ENCODE measurements around the gene LRRC59.

Gene LRRC59

DNA sequence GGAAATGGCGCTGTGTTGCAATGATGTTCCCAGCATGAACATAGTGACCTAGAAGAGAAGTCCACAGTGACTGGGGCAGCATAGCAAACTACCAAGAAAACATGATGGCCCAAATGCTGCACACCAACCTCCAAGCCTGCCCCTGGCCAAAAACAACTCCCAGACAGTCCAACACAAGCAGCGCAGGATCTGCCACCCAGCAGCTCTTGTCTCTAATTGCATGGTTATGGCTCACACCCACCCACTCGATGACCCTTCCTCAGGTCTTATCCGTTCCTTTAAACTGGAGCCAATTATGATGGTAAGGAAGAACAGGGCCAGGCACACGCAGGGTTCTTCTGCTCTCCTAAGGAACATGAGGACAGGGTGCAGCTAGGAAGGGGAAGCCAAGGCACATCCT lies 27.3 kb downstream of the LRRC59 start:
- peaks cover 22 to 24% of the 10 kb centered on the region in 2 donors for H3K4me1 Mint-ChIP-seq (ENCODE audit: low read depth in 2 of 2)
- H3K9me3 Mint-ChIP-seq, result no peaks in the 10 kb centered on the region
- H3K27me3 Mint-ChIP-seq, result no peaks in the 10 kb centered on the region
- H3K36me3 Mint-ChIP-seq (ENCODE audit: insufficient read depth), result peaks cover 37% of the 10 kb centered on the region
- no peak overlapping the region for H3K4me3 Mint-ChIP-seq
- DNase-seq (no peak), ATAC-seq (replicated peaks) (no peak)
- no peak overlapping the region for H3K27ac Mint-ChIP-seq

DNA sequence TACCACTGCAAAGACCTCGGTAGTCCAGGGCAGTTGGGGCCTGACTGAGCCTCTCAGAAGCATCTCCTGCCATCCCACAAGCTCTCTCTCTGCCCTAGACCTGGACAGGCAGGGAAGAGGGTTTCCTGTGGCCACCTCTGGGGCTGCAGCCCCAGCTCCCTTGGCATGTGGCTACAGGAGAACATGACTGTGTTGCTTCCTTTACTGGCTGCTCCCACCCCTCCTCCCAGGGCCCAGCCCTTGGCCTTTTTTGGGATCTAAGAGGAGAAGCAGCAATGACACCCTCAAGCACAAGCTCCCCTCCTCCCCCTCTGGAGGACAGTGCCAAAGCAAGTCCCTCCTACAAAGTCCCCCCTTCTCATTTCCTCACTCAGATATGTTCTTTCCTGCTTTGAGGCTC lies 29.9 kb downstream of the LRRC59 start:
- Mint-ChIP-seq H3K36me3 (ENCODE audit: insufficient read depth) (peaks cover 30% of the 10 kb centered on the region), H3K4me3 (no peak overlapping the region), H3K27me3 (no peaks in the 10 kb centered on the region), H3K27ac (no peak overlapping the region), H3K9me3 (no peaks in the 10 kb centered on the region), H3K4me1 (ENCODE audit: low read depth in 2 of 2) (peaks cover 15 to 16% of the 10 kb centered on the region in 2 donors)
- ATAC-seq (replicated peaks) (no peak), DNase-seq (no peak)

DNA sequence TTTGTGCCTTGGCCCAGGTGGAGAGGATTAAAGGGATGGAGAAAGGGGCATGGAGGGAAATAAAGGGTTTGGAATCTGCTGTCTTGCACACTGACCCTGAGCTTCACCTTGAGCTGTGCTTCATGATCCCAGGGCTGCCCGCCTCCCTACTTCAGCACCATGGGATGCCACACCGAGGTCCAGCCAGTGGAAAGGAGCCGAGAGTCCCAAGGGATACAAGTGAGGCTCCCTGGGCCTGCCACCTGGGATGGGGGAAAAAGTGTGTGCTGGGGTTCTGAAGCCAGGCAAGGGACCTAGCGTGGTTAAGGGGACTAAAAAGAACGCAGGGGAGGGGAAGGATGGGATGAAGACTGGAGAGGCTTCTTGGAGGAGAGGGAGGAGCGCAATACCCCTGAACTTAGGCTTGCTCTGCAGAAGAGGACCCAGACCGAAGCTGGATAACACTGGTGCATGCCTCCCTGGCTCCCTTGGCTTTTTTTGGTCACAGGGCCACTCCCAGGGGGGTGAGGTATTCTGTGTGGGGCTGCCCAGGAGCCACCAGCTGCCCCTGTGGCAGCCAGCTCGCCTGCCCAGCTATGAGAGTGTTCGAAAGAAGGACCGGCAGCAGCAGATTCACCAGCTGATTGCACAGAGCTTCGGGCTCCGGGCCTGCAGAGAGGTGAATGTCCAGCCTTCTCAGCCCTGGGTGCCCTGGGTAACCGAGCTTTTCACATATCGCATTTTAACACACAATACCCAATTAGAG lies 31.5 kb downstream of the LRRC59 start:
- Mint-ChIP-seq H3K27ac (no peak overlapping the region), H3K4me3 (no peak overlapping the region), H3K9me3 (no peaks in the 10 kb centered on the region), H3K36me3 (ENCODE audit: insufficient read depth) (peaks cover 20% of the 10 kb centered on the region), H3K27me3 (no peaks in the 10 kb centered on the region), H3K4me1 (ENCODE audit: low read depth in 2 of 2) (peaks cover 9 to 10% of the 10 kb centered on the region in 2 donors)
- DNase-seq (no peak), ATAC-seq (replicated peaks) (no peak)

DNA sequence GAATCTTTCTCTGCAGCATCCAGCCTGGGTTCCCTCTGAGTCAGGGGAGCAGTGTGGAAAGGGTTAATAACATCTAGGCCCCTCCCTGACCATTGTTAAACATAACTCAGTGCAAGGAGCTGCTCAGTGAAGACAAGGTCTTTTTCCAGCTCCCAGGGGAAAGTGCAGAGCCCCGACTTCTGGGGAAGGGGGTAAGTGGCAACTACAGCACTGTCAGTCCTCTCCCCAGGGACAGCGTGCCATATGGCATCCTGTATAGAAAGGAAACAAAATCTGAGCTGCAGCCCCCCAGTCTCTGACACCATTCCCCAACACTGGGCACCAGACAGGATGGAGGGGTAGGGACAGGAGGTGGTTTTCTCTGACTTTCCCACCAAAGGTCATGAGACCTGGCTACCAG lies 32.2 kb downstream of the LRRC59 start:
- H3K27me3 Mint-ChIP-seq, result no peaks in the 10 kb centered on the region
- ATAC-seq (replicated peaks) (no peak), DNase-seq (no peak)
- peaks cover 9 to 13% of the 10 kb centered on the region in 2 donors for H3K4me1 Mint-ChIP-seq (ENCODE audit: low read depth in 2 of 2)
- no peak overlapping the region for H3K4me3 Mint-ChIP-seq
- H3K27ac Mint-ChIP-seq, result no peak overlapping the region
- no peaks in the 10 kb centered on the region for H3K9me3 Mint-ChIP-seq
- H3K36me3 Mint-ChIP-seq (ENCODE audit: insufficient read depth), result peaks cover 19% of the 10 kb centered on the region

DNA sequence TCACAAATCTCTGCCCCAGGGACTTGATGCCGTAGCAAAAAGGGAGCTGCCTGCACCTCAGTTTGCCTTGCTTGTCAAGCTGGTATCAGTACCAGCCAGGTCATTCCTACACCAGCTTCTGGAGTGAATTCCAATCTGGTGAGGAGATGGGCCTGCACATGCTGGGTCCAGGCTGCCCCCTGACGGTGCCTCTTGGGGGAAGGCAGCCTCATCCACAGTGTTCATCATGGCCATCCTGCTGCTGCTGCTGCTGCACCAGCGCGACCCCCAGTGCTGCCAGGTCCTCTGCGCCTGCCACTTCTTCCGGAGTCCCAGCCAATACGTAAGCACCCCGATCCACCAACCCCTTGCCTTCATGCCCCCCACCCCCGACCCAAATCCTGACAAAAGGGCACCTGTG lies 32.6 kb downstream of the LRRC59 start:
- DNase-seq (no peak), ATAC-seq (replicated peaks) (no peak)
- Mint-ChIP-seq H3K4me3 (no peak overlapping the region), H3K36me3 (ENCODE audit: insufficient read depth) (peaks cover 15% of the 10 kb centered on the region), H3K27ac (no peak overlapping the region), H3K9me3 (no peaks in the 10 kb centered on the region), H3K4me1 (ENCODE audit: low read depth in 2 of 2) (peaks cover 9 to 13% of the 10 kb centered on the region in 2 donors), H3K27me3 (no peaks in the 10 kb centered on the region)

DNA sequence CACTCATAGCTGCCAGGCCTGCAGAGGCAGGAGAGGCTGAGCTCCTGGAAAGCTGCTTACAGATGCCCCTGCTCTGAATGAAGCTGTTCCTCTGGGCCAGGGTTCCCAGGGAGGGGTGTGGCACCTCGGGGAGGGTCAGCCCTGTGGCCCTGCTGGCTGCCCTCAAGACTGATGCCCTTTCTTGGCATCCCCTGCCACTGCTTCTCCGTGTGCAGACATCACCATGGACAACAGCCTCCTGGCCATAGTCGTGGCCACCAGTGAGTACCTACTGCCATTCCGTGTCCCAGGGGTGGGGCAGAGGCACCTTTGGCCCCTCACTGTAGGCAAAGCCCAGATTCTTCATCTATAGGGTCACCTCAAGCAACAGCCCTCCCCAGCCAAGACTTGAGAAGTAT lies 33.3 kb downstream of the LRRC59 start:
- Mint-ChIP-seq H3K27ac (peak overlapping the region in 1 of 2 donors; percentile 16), H3K4me3 (no peak overlapping the region), H3K27me3 (no peaks in the 10 kb centered on the region), H3K9me3 (no peaks in the 10 kb centered on the region), H3K36me3 (ENCODE audit: insufficient read depth) (peaks cover 15% of the 10 kb centered on the region), H3K4me1 (ENCODE audit: low read depth in 2 of 2) (peaks cover 9 to 14% of the 10 kb centered on the region in 2 donors)
- DNase-seq (no peak), ATAC-seq (replicated peaks) (no peak)

DNA sequence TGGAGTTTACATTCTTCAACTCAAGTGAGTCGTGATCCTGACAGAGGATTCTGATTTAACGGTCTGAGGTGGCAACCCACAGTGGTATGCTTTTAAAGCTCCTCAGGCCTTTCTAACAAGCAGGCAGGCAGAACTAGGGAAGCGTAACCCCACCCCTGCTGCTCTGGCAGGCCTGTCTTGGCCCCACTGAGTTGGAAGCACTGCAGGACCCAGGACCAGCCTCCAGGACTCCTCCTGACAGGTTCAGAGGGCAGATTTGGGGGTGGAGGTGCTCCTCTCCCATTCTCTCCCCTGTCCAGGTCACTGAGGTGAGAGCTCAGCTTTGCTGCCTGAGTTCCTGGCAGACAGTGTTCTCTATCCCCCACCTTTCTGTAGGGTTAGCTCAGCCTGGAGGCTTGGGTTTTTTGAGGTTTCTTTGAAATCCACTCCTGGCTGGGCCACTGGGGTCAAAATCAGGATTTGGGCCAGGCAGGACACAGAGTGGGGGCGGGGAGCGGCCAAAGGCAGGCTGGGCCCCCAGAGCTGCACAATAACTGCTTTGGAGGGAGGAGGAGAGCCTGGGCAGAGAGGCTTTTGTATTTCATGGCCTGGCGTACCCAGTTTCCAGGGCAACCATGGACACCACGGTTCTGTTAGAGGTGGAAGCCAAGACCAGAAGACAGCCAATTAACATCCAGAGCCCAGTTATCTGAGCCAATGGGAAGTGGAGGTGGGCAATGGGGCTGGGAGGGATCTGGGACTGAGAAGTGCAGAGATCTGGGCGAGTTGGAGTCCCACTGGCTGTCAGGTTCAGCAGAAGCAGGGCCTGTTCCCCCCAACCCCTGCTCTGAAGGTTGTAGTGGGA lies 33.9 kb downstream of the LRRC59 start:
- Mint-ChIP-seq H3K4me3 (no peak overlapping the region), H3K36me3 (ENCODE audit: insufficient read depth) (peaks cover 15% of the 10 kb centered on the region), H3K4me1 (ENCODE audit: low read depth in 2 of 2) (peaks cover 9 to 14% of the 10 kb centered on the region in 2 donors), H3K27ac (peak overlapping the region in 1 of 2 donors; percentile 16), H3K9me3 (no peaks in the 10 kb centered on the region), H3K27me3 (no peaks in the 10 kb centered on the region)
- DNase-seq, result no peak
- no peak for ATAC-seq (replicated peaks)

DNA sequence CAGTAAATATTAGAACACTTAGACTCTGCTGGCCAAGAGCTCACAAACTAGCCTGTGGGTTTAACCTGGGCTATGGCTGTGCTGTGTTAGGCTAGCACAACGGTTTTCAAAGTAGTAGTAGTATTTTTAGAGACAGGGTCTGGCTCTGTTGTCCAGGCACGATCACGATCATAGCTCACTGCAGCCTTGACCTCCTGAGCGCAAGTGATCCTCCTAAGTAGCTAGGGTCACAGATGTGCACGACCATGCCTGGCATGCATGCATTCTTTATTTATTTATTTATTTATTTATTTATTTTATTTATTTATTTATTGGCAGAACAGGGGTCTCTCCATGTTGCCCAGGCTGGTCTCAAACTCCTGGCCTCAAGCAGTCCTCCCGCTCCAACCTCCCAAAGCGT lies 34.7 kb downstream of the LRRC59 start:
- Mint-ChIP-seq H3K4me3 (no peak overlapping the region), H3K36me3 (ENCODE audit: insufficient read depth) (peaks cover 8% of the 10 kb centered on the region), H3K9me3 (no peaks in the 10 kb centered on the region), H3K27ac (peak overlapping the region in 1 of 2 donors; percentile 59), H3K27me3 (no peaks in the 10 kb centered on the region), H3K4me1 (ENCODE audit: low read depth in 2 of 2) (peaks cover 9 to 13% of the 10 kb centered on the region in 2 donors)
- ATAC-seq (replicated peaks) (no peak), DNase-seq (no peak)

DNA sequence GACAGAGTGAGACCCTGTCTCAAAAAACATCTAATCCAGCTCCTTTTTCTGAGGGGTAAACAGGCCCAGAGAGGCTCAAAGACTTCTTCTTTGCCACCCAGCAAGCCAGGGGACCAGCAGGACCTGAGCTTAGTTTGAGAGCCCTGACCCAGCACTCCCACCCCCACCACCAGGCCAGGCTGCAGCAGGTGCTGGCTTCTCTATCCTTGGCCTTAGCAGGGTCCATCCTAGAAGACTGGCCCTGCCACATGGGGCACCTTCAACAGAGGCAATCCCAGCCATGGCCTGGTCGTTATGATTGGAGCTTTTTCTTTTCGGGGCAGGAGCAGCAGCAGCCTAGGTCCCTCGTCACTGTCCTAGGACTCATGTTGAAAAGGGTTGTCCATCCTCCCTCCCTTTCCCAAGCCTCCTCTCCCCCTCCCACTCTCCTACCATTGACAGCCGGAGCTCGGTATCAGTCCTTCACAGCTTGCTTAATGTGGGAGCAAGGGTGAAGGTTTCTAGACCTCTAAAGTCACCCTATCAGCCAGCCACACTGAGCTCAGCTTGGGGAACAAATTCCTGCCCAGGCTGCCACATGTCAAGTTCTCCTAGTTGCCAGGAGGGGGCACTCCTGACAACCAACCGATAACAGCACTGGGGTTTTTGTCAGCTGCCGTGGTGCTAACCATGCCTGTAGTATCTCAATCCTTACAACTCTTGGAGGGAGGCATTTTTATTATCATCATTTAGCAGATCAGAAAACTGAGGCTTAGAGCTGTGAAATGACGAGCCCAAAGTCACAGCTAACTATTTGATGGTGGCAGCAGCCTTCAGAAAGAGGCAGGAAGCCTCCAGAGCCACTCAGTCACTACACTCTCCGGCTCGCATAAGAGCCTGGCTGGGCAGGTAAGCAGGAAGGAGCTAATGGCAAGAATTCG lies 35.5 kb downstream of the LRRC59 start:
- ATAC-seq (replicated peaks) (peak; percentile 95), DNase-seq (peak; percentile 42 to 45 (median 44))
- Mint-ChIP-seq H3K27me3 (no peaks in the 10 kb centered on the region), H3K27ac (peak overlapping the region; percentile 59 to 81), H3K9me3 (no peaks in the 10 kb centered on the region), H3K4me3 (peak overlapping the region in 1 of 2 donors; percentile 15), H3K36me3 (ENCODE audit: insufficient read depth) (peaks cover 13% of the 10 kb centered on the region), H3K4me1 (ENCODE audit: low read depth in 2 of 2) (peaks cover 9 to 12% of the 10 kb centered on the region in 2 donors)

DNA sequence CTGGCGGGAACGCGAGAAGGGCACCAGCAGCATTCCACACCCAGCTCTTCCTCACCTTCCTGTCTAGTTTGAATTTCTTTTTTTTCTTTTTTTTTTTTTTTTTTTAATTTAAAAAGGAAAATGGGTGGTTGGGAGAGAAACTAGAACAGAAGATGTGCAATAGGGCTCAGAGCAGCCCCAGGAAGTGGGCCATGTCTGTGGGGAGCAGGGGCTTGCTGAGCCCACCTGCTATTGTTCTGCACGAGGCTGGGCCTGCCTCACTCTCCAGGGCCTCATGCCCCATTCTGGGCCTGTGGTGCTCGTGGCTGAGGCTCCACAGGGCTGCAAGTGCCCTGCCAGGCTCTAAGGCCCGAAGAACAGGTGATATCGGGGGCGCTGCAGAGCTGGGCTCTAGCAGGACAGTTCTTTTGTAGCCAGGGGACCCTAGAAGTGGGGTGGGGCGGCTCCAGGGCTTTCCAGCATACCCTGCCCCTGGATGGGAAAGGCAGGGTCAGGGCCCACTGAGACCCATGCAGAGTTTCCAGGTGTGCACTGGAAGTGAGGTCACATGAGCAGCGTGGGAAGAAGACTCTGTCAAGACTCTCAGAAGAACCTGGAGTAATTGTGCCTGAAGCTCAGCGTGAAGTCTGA lies 36.7 kb downstream of the LRRC59 start:
- Mint-ChIP-seq H3K4me3 (no peak overlapping the region), H3K9me3 (no peaks in the 10 kb centered on the region), H3K4me1 (ENCODE audit: low read depth in 2 of 2) (peaks cover 9 to 12% of the 10 kb centered on the region in 2 donors), H3K27ac (peak overlapping the region in 1 of 2 donors; percentile 81), H3K36me3 (ENCODE audit: insufficient read depth) (peaks cover 17% of the 10 kb centered on the region), H3K27me3 (no peaks in the 10 kb centered on the region)
- no peak for DNase-seq
- ATAC-seq (replicated peaks), result no peak

DNA sequence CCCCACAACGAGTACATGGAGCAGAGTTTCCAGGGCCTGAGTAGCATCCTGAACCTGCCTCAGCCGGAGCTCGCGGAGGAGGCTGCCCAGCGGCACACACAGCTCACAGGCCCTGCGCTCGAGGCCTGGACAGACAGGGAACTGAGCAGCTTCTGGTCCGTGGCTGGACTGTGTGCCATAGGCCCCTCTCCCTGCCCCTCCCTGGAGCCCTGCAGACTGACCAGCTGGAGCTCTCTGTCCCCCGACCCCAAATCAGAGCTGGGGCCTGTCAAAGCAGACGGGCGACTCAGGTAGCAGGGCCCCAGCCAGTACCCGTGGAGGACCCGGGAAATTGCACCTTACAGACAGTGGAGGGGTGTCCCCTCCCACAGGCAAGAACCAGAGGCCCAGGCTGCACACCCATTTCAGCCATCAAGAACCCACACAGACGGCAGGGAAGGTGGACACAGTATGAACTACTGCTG lies 37.3 kb downstream of the LRRC59 start:
- Mint-ChIP-seq H3K4me1 (ENCODE audit: low read depth in 2 of 2) (peaks cover 9 to 12% of the 10 kb centered on the region in 2 donors), H3K27ac (peak overlapping the region in 1 of 2 donors; percentile 81), H3K4me3 (no peak overlapping the region), H3K9me3 (no peaks in the 10 kb centered on the region), H3K36me3 (ENCODE audit: insufficient read depth) (peaks cover 17% of the 10 kb centered on the region), H3K27me3 (no peaks in the 10 kb centered on the region)
- DNase-seq (no peak), ATAC-seq (replicated peaks) (no peak)

DNA sequence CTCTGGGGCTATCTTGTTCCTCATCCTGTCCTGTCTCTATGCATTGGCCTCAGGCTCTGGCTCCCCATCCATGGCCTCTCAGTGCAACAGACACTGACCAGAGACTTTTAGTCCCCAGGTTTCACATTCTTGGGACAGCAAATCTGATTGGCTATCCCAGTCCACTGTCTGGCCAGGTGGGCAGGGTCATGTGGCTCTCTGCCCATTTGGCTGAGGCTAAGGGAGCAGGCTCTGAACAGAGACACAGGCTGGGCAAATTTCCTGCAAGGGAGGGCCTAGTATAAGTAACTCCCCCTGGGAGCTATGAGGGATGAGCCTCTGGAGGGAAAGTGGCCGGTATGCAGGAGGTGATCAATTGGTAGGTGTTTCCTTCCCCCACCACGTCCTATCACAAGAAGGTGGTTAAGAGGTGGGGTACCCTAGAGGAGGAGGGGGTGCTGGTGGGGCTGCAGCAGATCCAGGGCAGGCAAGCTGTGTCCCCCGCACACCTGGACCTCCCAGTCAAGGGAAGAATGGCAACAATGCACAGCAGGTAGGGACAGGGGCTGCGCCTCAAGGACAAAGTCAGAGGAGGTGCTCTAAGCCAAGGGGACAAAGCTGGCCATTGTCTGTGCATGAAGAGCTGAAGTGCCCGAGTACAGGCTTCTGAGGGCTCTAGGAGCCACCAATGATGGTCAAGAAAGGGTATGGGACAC lies 38.2 kb downstream of the LRRC59 start:
- Mint-ChIP-seq H3K4me3 (no peak overlapping the region), H3K27ac (peak overlapping the region in 1 of 2 donors; percentile 62), H3K9me3 (no peaks in the 10 kb centered on the region), H3K36me3 (ENCODE audit: insufficient read depth) (peaks cover 17% of the 10 kb centered on the region), H3K4me1 (ENCODE audit: low read depth in 2 of 2) (peaks cover 9 to 12% of the 10 kb centered on the region in 2 donors), H3K27me3 (no peaks in the 10 kb centered on the region)
- ATAC-seq (replicated peaks), result no peak
- DNase-seq, result no peak
